HG03097 (cell line): ENCODE measurements around the gene ADAMTS2.

Experiments used
- ATAC-seq: cut with Tn5 transposase; IDR thresholded peaks from one replicate; pipeline ENCODE4 v1.9.1; 2021; ENCODE audit not compliant: unreplicated experiment, low FRiP score

Gene ADAMTS2

DNA sequence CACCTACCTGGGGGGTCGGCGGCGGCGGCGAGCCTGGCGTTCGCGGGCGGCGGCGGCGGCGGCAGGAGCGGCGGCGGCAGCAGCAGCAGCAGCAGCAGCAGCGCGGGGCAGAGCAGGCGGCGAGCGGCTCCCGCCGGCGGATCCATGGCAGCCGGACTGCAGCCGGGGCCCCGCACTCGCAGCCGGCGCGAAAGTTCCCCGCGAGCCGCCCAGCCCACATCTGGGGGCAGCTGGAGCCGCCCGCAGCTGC, 153 bp downstream of the ADAMTS2 start:
- ATAC-seq = no peak

DNA sequence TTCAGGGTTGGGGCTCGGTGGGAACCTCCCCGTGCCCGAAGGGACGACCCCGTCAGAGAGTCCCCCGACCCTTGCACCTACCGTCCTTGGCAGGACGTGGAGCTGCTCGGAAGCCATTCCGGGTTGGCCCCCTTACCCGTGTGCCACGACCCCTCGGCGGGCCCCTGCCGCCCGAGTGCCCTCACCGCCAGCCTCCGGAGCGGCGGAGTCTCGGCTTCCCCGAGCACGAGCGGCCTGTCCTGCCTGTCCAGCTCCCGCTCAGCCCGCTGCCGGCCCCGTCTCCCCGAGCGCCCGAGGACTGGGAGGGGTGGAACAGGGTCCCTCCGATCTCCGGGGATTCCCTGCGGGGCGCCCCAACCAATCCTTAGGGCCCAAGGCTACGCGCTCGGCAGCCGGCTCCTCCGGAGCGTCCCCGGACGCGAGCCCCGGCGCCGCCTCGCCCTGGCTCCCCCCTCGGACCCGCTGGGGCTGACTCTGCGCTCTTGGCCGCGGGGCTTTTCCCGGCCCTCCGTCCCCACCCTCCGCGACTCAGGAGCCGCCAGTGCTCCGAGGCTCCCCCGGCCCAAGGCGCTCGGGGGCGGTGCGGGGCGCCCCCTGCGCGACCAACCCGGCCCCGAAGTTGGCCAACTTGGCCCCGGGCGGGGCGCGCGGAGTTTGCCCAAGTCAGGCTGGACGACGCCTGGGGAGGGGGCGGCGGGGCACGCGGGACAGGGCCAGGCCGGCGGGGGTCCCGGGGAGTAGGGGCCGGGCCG, 654 bp downstream of the ADAMTS2 start:
- no peak for ATAC-seq

DNA sequence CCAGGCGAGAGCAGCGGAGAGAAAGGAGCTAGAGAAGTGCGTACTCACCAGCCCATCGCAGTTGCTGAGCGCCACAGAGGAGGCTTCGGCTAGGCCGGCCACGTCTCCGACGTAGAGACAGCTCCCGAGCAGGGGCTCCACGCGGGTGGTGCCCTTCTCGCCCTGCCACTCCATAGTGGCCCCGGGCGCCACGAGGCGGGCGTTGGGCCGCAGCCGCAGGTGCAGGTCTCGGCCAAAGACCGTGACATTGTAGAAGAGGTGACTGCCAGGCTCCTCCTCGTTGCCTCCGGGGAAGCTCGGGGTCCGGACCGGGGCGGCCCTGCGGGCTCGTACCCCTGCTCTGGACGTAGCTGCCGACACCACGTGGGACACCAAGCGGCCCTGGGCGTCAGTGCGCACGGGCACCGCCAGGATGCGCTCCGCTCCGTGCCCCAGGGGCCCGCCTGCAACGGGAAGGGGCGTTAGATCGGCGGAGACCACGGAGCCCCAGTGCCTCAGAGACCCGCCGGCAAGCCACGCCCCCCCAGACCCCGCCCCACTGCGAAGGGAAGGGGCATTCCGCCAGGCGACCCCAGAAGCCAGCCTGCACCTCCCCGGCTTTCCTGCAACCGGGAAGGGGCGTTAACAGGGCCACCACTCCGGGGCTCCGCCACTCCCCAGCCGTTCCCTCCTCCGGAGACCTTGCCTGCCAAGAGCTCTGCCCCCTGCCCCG, 1.4 kb downstream of the ADAMTS2 start:
- ATAC-seq = no peak

DNA sequence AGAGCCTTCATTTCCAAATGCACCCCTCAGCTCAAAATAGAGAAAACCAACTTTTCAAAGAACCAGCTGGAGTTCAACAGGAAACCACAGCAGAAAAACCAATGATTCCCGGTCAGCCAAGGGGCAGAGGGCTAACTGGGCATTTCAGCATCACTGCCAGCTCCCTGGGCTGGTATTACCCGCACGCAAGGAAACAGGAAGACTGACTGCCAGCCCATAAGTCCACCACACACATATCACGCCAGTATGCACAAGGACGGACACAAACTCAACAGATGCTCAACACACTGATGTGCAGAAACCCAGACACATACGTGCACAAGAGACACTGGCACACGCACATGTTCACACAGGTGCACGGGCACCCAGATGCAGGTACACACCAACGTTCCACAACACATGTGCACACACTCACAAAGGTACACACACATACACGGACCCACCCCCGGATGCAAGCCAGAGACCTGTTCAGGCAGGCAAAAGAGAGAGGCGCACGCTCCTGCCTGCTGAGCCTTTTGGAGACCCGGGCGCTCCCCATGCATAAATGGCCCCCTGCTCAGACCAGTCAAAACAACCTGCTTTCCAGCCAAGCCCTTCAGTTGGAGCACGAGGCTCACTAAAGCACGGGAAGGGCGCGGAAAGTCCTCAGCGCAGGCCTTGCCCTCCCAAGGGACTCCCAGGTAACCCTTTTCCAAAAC, 2.1 kb downstream of the ADAMTS2 start:
- ATAC-seq = no peak

DNA sequence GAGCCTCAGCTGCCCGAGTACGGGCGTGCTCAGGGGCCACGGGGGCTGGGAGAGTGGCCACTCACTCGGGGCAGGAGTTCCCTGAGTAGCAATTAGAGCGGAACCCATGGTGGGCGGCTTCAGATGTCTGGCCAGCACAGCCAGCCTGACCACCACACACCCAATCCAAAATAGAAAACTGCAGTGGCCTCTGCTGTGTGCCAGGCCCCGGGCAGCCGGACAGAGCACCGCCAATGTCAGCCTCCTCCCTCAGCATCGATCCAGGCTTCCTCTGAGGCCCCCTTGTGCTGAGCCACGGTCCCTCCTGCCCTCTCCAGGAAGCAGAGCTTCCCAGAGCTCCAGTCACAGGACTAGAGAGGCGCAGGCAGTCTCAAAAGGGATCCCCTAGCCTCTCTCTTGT, 2.7 kb downstream of the ADAMTS2 start:
- no peak for ATAC-seq

DNA sequence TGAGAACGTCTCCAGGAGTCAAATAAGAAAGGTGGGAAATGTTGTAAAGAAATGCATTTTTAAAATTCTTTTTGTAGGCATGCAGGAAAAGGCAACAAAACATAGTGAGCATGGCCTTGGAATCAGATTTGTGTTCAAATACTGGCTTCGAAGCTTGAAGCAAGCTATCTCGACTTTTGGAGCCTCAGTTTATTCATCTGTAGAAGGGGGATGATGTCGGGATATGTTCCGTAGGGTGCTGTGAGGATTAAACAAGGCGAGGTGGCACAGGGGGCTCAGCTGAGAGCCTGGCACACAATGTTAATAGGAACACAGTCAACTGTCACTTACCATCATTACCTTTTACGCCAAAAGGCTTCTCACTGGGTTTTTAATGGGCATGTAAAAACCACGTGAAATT, 4.8 kb downstream of the ADAMTS2 start:
- ATAC-seq = no peak

DNA sequence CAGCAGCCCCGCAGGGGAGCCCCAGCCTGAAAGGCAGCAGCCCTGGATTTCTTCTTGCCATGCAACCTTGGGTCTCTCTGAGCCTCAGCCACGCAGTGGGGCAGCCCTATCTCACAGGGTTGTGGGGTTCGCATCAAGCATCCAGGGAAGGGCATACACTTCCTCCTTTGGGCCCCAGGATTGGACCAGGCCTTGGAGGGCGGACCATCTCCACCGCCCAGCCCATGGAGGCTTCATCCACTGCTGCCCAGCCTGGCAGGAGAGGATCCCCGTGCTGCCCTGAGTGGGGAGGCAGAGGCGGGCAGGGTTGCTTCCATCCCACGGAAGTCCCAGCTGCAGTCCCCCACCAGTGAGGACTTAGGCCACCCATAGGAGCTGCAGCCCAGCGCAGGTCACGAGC, 5.3 kb downstream of the ADAMTS2 start:
- ATAC-seq = no peak

DNA sequence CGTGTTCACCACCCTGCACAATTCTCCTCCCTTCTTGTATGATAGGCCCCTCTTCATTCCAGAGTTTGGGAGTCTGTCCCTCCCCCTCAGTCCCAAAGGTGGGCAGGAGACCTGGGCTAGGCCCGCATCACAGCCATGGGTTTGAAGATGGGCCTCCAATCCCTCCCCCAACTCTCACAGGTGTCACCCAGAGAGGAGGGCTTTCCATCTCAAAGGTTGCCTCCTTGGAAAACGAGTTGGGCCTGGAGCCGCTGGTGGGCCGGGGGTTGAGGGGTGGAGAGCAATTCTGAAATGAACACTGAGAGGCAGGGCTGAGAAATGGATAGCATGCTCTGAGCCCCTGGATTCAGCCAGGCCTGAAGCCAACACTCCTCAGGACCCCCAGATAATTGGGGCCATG, 6.2 kb downstream of the ADAMTS2 start:
- no peak for ATAC-seq

DNA sequence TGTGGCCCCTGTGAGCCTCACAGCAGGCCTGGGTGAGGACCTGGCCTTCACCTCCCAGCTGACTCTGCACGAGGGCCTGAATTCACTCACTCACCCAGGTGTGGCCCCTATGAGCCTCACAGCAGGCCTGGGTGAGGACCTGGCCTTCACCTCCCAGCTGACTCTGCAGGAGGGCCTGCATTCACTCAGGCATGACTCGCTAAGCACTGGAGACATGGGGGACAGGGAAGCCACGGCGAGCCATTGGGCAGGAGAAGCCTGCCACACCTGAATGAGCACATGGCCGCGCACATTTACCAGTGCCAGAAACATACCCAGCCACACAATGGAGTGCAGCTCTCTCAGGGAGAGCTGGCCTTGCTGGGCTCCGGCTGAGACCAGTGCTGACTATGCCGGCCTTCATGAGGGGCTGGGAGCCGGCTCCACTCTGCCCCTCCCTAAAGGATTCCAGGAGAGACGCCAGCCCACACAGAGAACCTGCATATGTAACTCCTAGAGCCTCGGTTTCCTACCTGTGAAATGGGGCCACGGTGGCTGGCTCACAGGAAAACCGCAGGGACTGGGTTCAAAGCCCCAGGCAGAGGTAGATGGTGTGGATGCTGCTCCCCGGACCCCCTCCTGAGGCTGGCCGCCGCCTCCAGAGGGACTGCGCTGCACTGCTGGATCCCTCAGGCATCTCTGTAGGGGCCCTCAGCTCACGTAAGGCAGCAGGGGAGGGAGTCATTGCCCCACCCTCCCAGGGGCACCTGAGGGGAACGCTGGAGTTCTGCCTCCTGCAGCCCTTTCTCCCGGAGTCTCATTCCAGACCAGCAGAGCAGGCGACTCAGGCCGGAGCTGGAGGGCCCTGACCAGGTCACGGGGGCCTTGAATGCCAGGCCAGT, 7.2 kb downstream of the ADAMTS2 start:
- ATAC-seq = no peak

DNA sequence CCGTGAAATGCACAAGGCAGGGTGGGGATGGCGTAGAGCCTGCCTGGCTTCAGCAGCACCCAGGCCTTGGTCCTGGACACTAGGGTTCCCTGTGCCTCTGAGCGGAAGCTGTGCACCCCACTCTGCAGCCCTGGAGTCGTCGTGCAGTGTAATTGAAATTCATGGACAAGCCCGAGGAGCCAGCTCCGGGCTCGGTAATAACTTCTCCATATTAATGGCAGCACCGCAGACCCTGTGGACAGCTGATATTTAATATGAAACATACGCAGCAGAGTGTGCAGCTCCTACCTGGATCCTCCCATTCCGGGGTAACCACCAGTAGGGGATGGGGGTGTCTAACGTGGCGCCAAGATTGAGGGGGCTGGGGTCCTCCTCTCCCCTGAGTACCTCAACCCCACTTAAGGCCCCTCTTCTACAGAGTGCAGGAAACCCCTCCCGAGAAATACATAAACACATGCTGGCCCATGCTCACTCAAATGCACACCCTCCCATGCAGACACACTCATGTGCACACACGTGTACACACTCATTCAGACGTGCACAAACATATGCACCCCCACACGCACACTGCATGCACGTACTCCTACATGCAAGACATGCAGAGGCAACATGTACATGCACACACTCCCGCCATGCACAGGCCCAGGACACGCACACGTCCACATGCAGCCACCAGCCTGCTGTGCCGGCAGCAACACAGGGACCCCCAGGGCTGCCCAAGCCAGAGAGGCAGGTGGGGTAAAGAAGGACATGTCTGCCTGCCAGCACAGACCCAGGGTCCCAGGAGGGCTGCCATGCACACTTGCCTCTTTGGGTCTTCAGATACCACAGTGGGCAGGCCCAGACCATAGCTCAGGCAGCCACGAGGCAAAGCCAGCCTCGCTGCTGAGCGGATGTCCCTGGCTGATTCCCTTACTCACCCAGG, 8.1 kb downstream of the ADAMTS2 start:
- ATAC-seq = no peak

DNA sequence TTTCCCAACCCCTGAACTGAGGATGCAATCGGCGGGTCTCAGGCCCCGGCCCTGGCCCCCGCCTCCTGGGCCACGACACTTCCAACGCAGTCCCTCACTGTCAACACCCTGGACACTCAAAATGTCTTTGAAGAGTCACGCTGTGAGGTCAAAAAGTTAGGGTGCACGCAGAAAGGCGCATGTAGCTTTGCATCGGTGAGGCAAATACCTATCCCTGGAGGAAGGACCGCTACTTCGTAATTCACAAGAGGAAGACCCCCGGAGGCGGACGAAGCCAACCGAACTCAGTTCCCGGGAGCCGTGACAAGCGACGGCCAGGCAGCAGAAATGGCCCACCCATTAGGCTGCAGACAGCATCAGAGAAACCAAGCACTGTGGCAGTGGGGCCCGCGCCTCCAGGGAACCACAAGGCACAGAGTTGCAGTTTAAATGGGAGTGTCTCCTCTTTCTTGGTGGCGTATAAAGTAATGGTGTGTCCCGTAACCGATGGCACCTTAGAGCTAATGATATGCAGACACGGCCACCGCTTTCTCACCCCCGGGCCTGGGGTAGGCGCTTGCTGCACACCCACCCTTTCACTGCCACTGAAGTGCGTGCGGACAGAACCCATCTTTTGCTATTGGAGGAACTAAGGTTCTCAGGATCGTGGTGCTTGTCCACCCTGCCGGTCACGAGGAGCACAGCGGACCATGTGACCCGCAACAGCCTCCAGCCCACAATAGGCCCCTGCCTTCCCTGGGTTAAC, 9.0 kb downstream of the ADAMTS2 start:
- no peak for ATAC-seq

DNA sequence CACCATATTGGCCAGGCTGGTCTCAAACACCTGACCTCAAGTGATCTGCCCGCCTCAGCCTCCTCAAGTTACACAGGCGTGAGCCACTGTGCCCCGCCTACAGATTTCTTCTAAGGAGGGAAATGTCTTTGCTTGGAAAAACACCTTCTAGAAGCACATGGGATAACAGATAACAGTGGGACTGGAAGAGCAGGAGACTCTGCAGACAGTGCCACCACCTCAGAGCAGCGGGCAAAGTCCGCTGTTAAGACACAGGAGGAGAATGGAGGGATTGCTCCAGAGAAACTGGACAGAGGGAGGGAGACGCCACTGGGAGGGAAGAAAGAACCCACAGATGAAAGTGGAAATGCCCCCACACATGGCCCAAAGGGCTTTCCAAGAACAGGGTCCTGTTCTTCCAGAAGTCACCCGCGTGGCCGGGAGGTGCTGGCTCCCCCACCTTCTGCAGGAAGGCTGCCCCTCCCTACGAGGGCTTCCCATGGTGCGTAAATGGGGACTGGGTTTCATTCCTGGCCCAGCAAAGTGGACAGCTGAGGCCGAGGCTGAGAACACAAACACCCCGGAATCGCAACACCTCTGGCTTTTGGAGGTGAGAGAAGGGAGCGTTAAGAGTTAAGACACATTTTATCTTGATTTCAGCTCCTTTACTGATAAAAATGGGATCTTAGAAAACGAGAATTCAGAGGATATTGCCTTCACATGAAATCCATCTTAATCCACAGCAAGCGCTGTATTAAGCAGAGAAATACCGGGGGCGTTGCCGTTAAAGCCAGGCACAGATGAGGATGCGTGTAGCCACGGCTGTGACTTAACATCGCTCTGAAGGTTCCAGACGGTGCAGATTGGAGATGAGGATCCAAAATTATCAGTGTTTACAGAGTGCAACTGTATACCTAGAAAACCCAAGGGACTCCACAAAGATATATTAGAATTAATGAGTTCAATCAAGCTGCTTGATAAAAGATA, 11.2 kb downstream of the ADAMTS2 start:
- no peak for ATAC-seq

DNA sequence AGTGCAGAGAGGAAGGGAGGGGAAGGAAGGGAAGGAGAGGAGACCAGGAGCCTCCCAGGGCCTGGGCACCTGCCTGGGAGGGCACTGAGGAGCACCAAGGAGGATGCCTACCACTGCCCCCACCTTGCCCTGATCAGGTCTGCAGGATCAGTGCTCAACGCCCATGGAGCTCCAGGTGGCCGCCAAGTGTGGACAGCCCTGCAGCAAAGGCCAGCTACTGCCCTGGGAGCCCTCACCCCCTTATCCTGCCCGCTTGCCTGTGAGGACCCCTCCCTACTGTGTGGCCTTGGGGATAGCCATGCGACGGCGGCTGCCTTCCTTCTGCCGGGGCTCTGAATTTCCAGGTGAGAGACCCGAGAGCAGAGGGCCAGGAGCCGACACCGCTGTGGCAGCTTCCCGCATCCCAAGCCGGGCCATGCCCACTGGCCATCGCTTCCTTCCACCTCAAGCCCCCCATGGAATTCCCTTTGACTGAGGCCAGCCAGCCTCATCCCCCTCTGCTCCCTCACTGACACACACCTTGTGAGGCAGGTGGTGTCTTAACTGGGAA, 12.4 kb downstream of the ADAMTS2 start:
- no peak for ATAC-seq

DNA sequence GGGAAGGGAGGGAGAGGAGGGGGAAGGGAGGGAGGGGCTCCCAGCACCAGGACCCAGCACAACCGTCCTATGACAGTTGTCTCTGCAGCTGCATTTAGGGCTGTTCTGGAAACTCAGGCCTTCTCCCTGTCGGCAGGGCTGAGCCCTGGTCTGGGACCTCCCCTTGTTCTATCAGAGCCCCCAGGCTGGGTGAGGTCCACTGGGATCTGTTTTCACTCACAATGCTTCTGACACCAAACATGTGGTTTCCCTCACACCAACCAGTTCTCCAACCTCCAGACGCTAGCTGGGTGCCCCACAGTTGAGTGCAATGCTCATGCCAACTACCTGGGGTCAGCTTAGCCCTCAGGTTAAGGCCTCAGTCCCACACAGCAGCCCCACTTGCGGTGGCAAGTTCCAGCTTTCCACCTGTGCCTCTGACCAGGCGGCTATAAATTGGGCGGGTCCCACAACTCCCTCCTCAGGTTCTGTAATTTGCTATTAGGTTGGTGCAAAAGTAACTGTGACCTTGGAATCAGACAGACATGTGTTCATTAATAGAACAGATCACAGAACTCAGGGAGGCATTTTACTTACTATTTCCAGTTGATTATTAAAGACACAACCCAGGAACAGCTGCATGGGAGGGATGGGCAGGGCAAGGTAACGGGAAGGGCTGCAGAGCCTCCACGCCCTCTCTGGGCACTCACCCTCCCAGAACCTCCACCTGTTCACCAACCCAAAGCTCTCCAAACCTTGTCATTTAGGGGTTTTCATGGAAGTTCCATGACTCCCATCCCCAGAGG, 13.5 kb downstream of the ADAMTS2 start:
- no peak for ATAC-seq

DNA sequence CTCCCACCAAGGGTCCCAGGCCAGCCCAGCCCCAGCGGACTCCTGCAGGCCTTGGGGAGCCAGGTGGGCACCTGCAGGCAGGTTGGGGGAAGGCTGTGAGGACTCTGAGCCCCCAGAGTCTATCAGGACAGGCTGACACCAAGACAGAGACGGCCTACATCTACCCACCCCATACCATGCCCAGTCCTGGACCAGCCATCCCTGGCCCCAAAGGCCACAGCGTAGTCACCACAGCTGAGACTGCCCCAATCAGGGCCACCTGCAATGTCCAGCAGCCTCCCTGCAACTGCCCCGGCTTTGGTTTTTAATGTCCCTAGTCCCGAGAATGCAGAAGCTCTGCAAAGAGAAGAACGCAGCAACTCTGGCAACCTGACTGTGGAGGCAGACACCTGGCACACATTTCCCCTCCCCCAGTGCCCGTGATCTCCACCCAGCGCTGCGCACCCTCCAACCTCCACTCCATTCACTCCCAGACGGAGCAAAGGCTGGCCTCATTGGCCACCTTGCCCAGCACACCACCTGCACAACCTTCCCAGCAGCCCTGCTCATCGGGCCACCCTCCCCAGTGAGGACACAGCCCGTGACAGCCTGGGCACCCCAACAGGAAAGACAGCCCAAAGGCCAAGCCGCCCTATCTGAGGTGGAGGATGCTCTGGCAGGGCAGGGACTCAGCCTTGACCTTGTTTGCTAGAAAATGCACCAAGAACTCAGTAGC, 14.9 kb downstream of the ADAMTS2 start:
- ATAC-seq = no peak

DNA sequence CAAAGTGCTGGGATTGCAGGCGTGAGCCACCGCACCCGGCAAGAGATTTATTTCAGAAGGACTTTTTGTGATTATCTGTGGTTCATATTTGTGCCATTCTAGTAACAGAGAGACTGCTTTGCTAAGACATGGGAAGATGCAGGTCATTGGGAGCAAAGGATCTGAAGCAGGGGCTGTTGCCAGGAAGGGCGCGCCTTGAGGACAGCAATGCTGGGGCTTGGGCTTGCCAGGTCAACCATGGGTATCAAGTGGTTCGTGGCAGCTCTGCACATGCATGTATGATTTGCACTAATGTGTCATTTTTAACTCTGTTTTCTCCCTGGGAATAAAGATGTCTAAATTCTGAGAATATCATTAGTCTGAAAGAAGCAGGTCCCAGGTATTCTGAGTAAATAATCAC, 17.0 kb downstream of the ADAMTS2 start:
- ATAC-seq = no peak
